ENCODE measurements around the gene SNCG. TPM values are rescaled to one million over a fixed set of nuclear protein-coding genes. Genes with fewer than 3 reads are reported as not detected.
A peak's percentile ranks its signal among the peaks of the same experiment; 100 is the strongest.
"Not testable (repeated sequence)": the region's sequence is repeated elsewhere in the genome, so short reads cannot be mapped to it uniquely, and the experiment has no call there.

The SNCG gene
- total RNA-seq, 2 experiments from 2014 or later: not detected

- CTCF ChIA-PET: interaction anchor here (1.5 kb wide), 1 partner anchor 8 kb away, joined by 8 read pairs; no protein-coding TSS in a partner anchor
- H3K27ac Mint-ChIP-seq; POLR2A ChIA-PET; H3K27me3 Mint-ChIP-seq; DNase-seq; H3K4me3 Mint-ChIP-seq; H3K36me3 Mint-ChIP-seq (ENCODE audit: low read depth): not testable (repeated sequence)
- H3K4me1 Mint-ChIP-seq: peaks cover 32% of the 10 kb centered on the region
- peaks cover 14% of the 10 kb centered on the region for H3K9me3 Mint-ChIP-seq
Observed at GRCh38 chr10:86947806-86948205, 10.6 kb upstream of the SNCG start.

- peaks cover 25% of the 10 kb centered on the region for H3K4me1 Mint-ChIP-seq
- no peak for DNase-seq
- ChIA-PET POLR2A (interaction anchor here (0.8 to 0.9 kb wide), 2 partner anchors 20 to 145 kb away, joined by 3 to 5 read pairs; partner anchors contain the start of gene SHLD2), CTCF (interaction anchor here (0.6 to 2.0 kb wide), 4 partner anchors 10 to 199 kb away, joined by 3 to 6 read pairs (median 4); no protein-coding TSS in a partner anchor)
- peaks cover 7% of the 10 kb centered on the region for H3K36me3 Mint-ChIP-seq (ENCODE audit: low read depth)
- H3K27ac Mint-ChIP-seq: peak overlapping the region; percentile 92
- peaks cover 16% of the 10 kb centered on the region for H3K9me3 Mint-ChIP-seq
- no peak overlapping the region for H3K4me3 Mint-ChIP-seq
- H3K27me3 Mint-ChIP-seq: peaks cover 5% of the 10 kb centered on the region
Observed at GRCh38 chr10:86950349-86950748, 8.1 kb upstream of the SNCG start.

GRCh38 chr10:86951184-86951761 is 7.1 kb upstream of the SNCG start:
- Mint-ChIP-seq H3K27ac (peak overlapping the region; percentile 92), H3K4me1 (peaks cover 25% of the 10 kb centered on the region), H3K27me3 (peaks cover 5% of the 10 kb centered on the region), H3K36me3 (ENCODE audit: low read depth) (peaks cover 7% of the 10 kb centered on the region), H3K4me3 (no peak overlapping the region), H3K9me3 (peaks cover 16% of the 10 kb centered on the region)
- no peak for DNase-seq
- POLR2A ChIA-PET: interaction anchor here (1.2 kb wide), 1 partner anchor 9 kb away, joined by 3 read pairs; no protein-coding TSS in a partner anchor
- CTCF ChIA-PET: interaction anchor here (0.7 to 2.0 kb wide), 3 partner anchors 9 to 15 kb away, joined by 3 to 6 read pairs (median 3); no protein-coding TSS in a partner anchor

- no peak overlapping the region for H3K4me3 Mint-ChIP-seq
- H3K27me3 Mint-ChIP-seq: no peaks in the 10 kb centered on the region
- ChIA-PET CTCF (interaction anchor here (0.6 kb wide), 1 partner anchor 13 kb away, joined by 5 read pairs; no protein-coding TSS in a partner anchor), POLR2A (interaction anchor here (1.2 kb wide), 1 partner anchor 8 kb away, joined by 3 read pairs; no protein-coding TSS in a partner anchor)
- no peak overlapping the region for H3K27ac Mint-ChIP-seq
- peaks cover 21% of the 10 kb centered on the region for H3K4me1 Mint-ChIP-seq
- peaks cover 16% of the 10 kb centered on the region for H3K9me3 Mint-ChIP-seq
- peaks cover 7% of the 10 kb centered on the region for H3K36me3 Mint-ChIP-seq (ENCODE audit: low read depth)
- no peak for DNase-seq
Observed at GRCh38 chr10:86952106-86952505, 6.3 kb upstream of the SNCG start.

DNA sequence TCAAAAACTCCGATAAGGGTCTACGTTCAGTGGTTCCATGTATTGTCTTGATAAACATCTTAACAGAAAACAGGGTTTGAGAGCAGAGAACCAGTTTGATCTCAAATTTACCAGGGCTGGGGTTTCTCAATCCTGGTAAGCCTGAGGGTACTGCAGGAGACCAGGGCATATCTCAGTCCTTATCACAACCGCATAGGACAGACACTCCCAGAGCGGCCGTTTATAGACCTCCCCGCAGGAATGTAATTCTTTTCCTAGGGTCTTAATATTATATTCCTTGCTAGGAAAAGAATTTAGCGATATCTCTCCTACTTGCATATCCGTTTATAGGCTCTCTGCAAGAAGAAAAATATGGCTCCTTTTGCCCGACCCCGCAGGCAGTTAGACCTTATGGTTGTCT is 5.7 kb upstream of the SNCG start:
- H3K36me3 Mint-ChIP-seq (ENCODE audit: low read depth); H3K27ac Mint-ChIP-seq; POLR2A ChIA-PET; DNase-seq; H3K4me3 Mint-ChIP-seq; H3K27me3 Mint-ChIP-seq: not testable (repeated sequence)
- Mint-ChIP-seq H3K9me3 (peaks cover 16% of the 10 kb centered on the region), H3K4me1 (peaks cover 21% of the 10 kb centered on the region)
- CTCF ChIA-PET: interaction anchor here (0.6 kb wide), 1 partner anchor 14 kb away, joined by 5 read pairs; no protein-coding TSS in a partner anchor

GRCh38 chr10:86953747-86954680 is 4.4 kb upstream of the SNCG start:
- Mint-ChIP-seq H3K27me3 (no peaks in the 10 kb centered on the region), H3K9me3 (peaks cover 16% of the 10 kb centered on the region), H3K27ac (no peak overlapping the region), H3K36me3 (ENCODE audit: low read depth) (peaks cover 7% of the 10 kb centered on the region), H3K4me1 (peaks cover 15% of the 10 kb centered on the region), H3K4me3 (no peak overlapping the region)
- ChIA-PET POLR2A (interaction anchor here (1.1 kb wide), 1 partner anchor 17 kb away, joined by 4 read pairs; no protein-coding TSS in a partner anchor), CTCF (interaction anchor here (0.6 to 1.9 kb wide), 3 partner anchors 10 to 15 kb away, joined by 3 to 5 read pairs (median 3); no protein-coding TSS in a partner anchor)
- DNase-seq: no peak

- no peak overlapping the region for H3K27ac Mint-ChIP-seq
- DNase-seq: no peak
- POLR2A ChIA-PET: interaction anchor here (1.1 to 1.4 kb wide), 2 partner anchors 12 to 16 kb away, joined by 3 to 4 read pairs; no protein-coding TSS in a partner anchor
- CTCF ChIA-PET: interaction anchor here (0.6 to 1.9 kb wide), 3 partner anchors 11 to 16 kb away, joined by 3 to 5 read pairs (median 3); no protein-coding TSS in a partner anchor
- no peaks in the 10 kb centered on the region for H3K27me3 Mint-ChIP-seq
- peaks cover 12% of the 10 kb centered on the region for H3K4me1 Mint-ChIP-seq
- H3K9me3 Mint-ChIP-seq: peaks cover 16% of the 10 kb centered on the region
- H3K4me3 Mint-ChIP-seq: no peak overlapping the region
- peaks cover 7% of the 10 kb centered on the region for H3K36me3 Mint-ChIP-seq (ENCODE audit: low read depth)
Observed at GRCh38 chr10:86954681-86955500, 3.5 kb upstream of the SNCG start.

DNA sequence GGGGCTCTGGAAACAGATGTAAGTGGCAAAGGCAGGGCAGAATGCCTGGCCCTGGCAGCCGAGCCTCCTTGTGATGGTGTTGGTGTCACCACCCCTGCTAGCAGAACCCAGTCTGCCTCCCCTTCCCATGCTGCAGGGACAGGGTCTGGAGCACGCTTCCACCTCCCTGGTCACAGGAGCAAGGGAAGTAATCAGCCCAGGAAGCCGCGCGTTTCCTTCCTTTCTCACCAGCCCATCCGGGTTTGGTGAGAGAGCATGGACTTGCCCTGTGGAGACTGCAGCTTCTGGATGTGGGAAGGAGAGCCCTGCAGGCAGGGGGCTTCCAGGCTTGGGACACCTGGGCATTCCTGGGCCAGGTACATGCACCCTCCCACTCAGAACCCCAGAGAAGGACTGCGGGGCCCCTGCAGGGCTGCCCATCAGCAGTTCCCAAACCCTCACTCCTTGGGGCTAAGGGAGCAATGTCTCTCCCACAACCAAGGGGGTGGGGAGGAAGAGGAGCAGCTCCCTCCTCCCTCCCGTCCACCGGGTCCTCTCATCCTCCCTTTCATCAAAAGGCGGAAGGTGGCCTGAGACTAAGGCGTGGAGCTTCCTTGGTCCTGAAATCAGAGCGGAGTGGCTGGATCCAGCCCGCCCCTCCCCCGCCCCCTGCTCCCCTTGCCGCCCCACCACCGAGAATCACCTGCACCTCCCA is 2.8 kb upstream of the SNCG start:
- H3K4me1 Mint-ChIP-seq: peaks cover 10% of the 10 kb centered on the region
- ChIA-PET POLR2A (interaction anchor here (1.1 to 1.4 kb wide), 2 partner anchors 13 to 15 kb away, joined by 3 to 4 read pairs; no protein-coding TSS in a partner anchor), CTCF (no interaction called here)
- peaks cover 14% of the 10 kb centered on the region for H3K9me3 Mint-ChIP-seq
- H3K27ac Mint-ChIP-seq: no peak overlapping the region
- H3K27me3 Mint-ChIP-seq: no peaks in the 10 kb centered on the region
- no peak overlapping the region for H3K4me3 Mint-ChIP-seq
- H3K36me3 Mint-ChIP-seq (ENCODE audit: low read depth): peaks cover 2% of the 10 kb centered on the region
- no peak for DNase-seq

GRCh38 chr10:86956195-86956847 is 2.1 kb upstream of the SNCG start:
- H3K4me1 Mint-ChIP-seq: peaks cover 3% of the 10 kb centered on the region
- no peaks in the 10 kb centered on the region for H3K27me3 Mint-ChIP-seq
- ChIA-PET POLR2A (interaction anchor here (1.0 to 1.4 kb wide), 2 partner anchors 10 to 14 kb away, joined by 3 to 4 read pairs; no protein-coding TSS in a partner anchor), CTCF (interaction anchor here (1.3 kb wide), 1 partner anchor 17 kb away, joined by 8 read pairs; no protein-coding TSS in a partner anchor)
- no peak overlapping the region for H3K4me3 Mint-ChIP-seq
- H3K27ac Mint-ChIP-seq: no peak overlapping the region
- peaks cover 2% of the 10 kb centered on the region for H3K36me3 Mint-ChIP-seq (ENCODE audit: low read depth)
- H3K9me3 Mint-ChIP-seq: peaks cover 13% of the 10 kb centered on the region
- no peak for DNase-seq

GRCh38 chr10:86956848-86957448 is 1.5 kb upstream of the SNCG start:
- Mint-ChIP-seq H3K36me3 (ENCODE audit: low read depth) (peaks cover 1% of the 10 kb centered on the region), H3K27ac (no peak overlapping the region), H3K9me3 (peaks cover 10% of the 10 kb centered on the region), H3K4me3 (no peak overlapping the region), H3K4me1 (peaks cover 3% of the 10 kb centered on the region), H3K27me3 (no peaks in the 10 kb centered on the region)
- CTCF ChIA-PET: interaction anchor here (1.3 kb wide), 1 partner anchor 17 kb away, joined by 8 read pairs; no protein-coding TSS in a partner anchor
- POLR2A ChIA-PET: interaction anchor here (1.0 kb wide), 1 partner anchor 9 kb away, joined by 4 read pairs; no protein-coding TSS in a partner anchor
- no peak for DNase-seq
